Ramos (cell line): ENCODE data around the gene IL2RA.
"Not testable (repeated sequence)": the region's sequence is repeated elsewhere in the genome, so short reads cannot be mapped to it uniquely, and the experiment has no call there.

Experiments used
- in situ Hi-C: fragments of 300-500 bp; cut with MboI; formaldehyde crosslinking; loops from one replicate; pipeline ENCODE4 v1.14.3; 2022; ENCODE audit warnings: low sequenced_read_pairs; ENCODE audit not compliant: unreplicated experiment

Gene IL2RA

GRCh38 chr10:6062101-6062771 is at the start of gene IL2RA:
Gene IL2RA (minus strand): TSS chr10:6062367. CDS start chr10:6062151, 216 bp downstream.
- in situ Hi-C loops: no loop called here

GRCh38 chr10:6110136-6110535 is 48.0 kb upstream of the IL2RA start:
- in situ Hi-C loops: loop anchor here (5.0 kb wide), 1 partner anchor 292 kb away; no protein-coding TSS in a partner anchor

GRCh38 chr10:6109444-6109775 is 47.2 kb upstream of the IL2RA start:
- in situ Hi-C loops: no loop called here

- in situ Hi-C loops: no loop called here
These were observed 46.7 kb upstream of the IL2RA start for GRCh38 chr10:6108631-6109443.

- in situ Hi-C loops: no loop called here
These were observed 45.9 kb upstream of the IL2RA start for GRCh38 chr10:6108072-6108471.

- in situ Hi-C loops: not testable (repeated sequence)
These were observed 45.4 kb upstream of the IL2RA start for GRCh38 chr10:6107616-6108015.

- in situ Hi-C loops: no loop called here
These were observed 41.4 kb upstream of the IL2RA start for GRCh38 chr10:6103591-6103990.

GRCh38 chr10:6102128-6102527 is 40.0 kb upstream of the IL2RA start:
- in situ Hi-C loops: no loop called here

- in situ Hi-C loops: no loop called here
These were observed 39.0 kb upstream of the IL2RA start for GRCh38 chr10:6101181-6101580.

- in situ Hi-C loops: no loop called here
These were observed 38.2 kb upstream of the IL2RA start for GRCh38 chr10:6100370-6100769.

GRCh38 chr10:6098156-6098555 is 36.0 kb upstream of the IL2RA start:
- in situ Hi-C loops: no loop called here

GRCh38 chr10:6097063-6097462 is 34.9 kb upstream of the IL2RA start:
- in situ Hi-C loops: no loop called here

GRCh38 chr10:6095810-6096570 is 33.8 kb upstream of the IL2RA start:
- in situ Hi-C loops: no loop called here

GRCh38 chr10:6092731-6093130 is 30.6 kb upstream of the IL2RA start:
- in situ Hi-C loops: no loop called here

- in situ Hi-C loops: no loop called here
These were observed 29.5 kb upstream of the IL2RA start for GRCh38 chr10:6091630-6092029.

GRCh38 chr10:6089334-6090219 is 27.4 kb upstream of the IL2RA start:
- in situ Hi-C loops: loop anchor here (5.0 kb wide), 1 partner anchor 77 kb away; no protein-coding TSS in a partner anchor

GRCh38 chr10:6088721-6089333 is 26.7 kb upstream of the IL2RA start, which contains the start of gene RBM17:
Gene RBM17 (plus strand): TSS chr10:6089034. CDS start chr10:6097066, 8,032 bp downstream.
- in situ Hi-C loops: loop anchor here (5.0 kb wide), 1 partner anchor 77 kb away; no protein-coding TSS in a partner anchor

- in situ Hi-C loops: loop anchor here (5.0 kb wide), 1 partner anchor 74 kb away; no protein-coding TSS in a partner anchor
These were observed 24.4 kb upstream of the IL2RA start for GRCh38 chr10:6086375-6087233.
